ENCODE measurements around the gene GPATCH8.

DNA sequence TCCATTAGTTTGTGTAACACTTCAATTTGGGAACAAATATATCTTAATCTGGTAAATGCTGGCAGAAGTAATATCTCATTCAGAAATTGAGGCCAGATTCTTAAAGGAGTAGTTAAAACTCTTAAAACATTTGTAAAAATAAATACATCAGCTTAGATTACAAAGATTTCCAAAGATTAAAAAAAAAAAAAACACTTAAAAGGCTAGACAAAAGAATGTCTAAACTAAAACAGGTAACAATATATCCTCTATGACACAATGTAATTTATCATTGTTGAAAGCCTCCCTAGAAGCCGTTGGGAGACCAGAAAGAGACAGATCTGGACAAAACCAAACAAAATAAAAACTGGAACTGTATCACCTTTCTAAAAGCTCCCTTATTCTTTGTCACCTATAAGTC is 3.5 kb downstream of the GPATCH8 start:
- TF ChIP-seq, protein P1, sequence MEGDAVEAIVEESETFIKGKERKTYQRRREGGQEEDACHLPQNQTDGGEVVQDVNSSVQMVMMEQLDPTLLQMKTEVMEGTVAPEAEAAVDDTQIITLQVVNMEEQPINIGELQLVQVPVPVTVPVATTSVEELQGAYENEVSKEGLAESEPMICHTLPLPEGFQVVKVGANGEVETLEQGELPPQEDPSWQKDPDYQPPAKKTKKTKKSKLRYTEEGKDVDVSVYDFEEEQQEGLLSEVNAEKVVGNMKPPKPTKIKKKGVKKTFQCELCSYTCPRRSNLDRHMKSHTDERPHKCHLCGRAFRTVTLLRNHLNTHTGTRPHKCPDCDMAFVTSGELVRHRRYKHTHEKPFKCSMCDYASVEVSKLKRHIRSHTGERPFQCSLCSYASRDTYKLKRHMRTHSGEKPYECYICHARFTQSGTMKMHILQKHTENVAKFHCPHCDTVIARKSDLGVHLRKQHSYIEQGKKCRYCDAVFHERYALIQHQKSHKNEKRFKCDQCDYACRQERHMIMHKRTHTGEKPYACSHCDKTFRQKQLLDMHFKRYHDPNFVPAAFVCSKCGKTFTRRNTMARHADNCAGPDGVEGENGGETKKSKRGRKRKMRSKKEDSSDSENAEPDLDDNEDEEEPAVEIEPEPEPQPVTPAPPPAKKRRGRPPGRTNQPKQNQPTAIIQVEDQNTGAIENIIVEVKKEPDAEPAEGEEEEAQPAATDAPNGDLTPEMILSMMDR (IDR thresholded peaks at IDR 0.05; ENCODE audit: extremely low read depth in 1 of 2, insufficient read depth in 1 of 2, low read depth in 1 of 2, low read length in 2 of 2): no peak
- TF ChIP-seq POLR2A (IDR thresholded peaks at IDR 0.05; ENCODE audit: low read depth, low read length) (no peak), POLR2AphosphoS5 (IDR thresholded peaks at IDR 0.05; ENCODE audit: insufficient read depth, low read depth, low read length) (no peak), FOS (IDR thresholded peaks at IDR 0.05; ENCODE audit: borderline replicate concordance, insufficient read depth, low read length) (no peak), EZH2 (IDR thresholded peaks at IDR 0.05; ENCODE audit: borderline replicate concordance, low read depth, low read length, severe bottlenecking) (no peak), MYC (IDR thresholded peaks at IDR 0.05; ENCODE audit: low read depth, low read length) (no peak), JUN (IDR thresholded peaks at IDR 0.05; ENCODE audit: borderline replicate concordance, insufficient read depth, insufficient read length, low read depth) (no peak), GATA2 (IDR thresholded peaks at IDR 0.05; ENCODE audit: insufficient read depth, insufficient read length, low read depth, low read length) (no peak)
- TF ChIP-seq, protein P2, sequence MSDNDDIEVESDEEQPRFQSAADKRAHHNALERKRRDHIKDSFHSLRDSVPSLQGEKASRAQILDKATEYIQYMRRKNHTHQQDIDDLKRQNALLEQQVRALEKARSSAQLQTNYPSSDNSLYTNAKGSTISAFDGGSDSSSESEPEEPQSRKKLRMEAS (IDR thresholded peaks at IDR 0.05; ENCODE audit: insufficient read depth, insufficient read length): no peak

All from endothelial cell of umbilical vein (primary cell).